Stimulated activated naive CD4-positive, alpha-beta T cell (primary cell): Measurements from ENCODE around the gene NR2C2.
A peak's percentile ranks its signal among the peaks of the same experiment; 100 is the strongest.

Source experiments
- DNase-seq, 6 experiments: peaks; one replicate each; lab custom pipeline; 2025; lab: John Stamatoyannopoulos, UW

NR2C2 gene

GRCh38 chr3:14921811-14922705 is 25.3 kb upstream of the NR2C2 start:
- DNase-seq: no peak

DNA sequence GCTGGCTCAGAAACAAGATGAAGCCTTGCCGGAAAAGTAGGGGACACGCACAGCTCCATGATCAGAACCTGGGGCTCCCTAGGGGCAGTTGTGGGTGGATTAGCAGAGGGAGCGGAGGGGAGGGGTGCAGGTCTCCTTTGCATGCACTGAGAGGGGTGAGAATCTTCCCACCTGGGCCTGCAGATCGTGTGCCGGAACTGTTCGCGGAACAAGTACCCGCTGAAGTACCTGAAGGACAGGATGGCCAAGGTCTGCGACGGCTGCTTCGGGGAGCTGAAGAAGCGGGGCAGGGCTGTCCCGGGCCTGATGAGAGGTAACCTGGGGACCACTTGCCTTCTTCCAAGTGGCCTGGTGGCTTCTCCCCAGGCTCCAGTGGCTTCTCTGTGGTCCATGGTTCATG is 24.5 kb upstream of the NR2C2 start:
- no peak for DNase-seq

GRCh38 chr3:14923476-14923875 is 23.9 kb upstream of the NR2C2 start:
- DNase-seq: no peak

- DNase-seq: peak in 2 of 6 experiments; percentile 43 to 48
Observed at GRCh38 chr3:14925729-14926591, 21.4 kb upstream of the NR2C2 start.

GRCh38 chr3:14926592-14926991 is 20.8 kb upstream of the NR2C2 start:
- DNase-seq: no peak

DNA sequence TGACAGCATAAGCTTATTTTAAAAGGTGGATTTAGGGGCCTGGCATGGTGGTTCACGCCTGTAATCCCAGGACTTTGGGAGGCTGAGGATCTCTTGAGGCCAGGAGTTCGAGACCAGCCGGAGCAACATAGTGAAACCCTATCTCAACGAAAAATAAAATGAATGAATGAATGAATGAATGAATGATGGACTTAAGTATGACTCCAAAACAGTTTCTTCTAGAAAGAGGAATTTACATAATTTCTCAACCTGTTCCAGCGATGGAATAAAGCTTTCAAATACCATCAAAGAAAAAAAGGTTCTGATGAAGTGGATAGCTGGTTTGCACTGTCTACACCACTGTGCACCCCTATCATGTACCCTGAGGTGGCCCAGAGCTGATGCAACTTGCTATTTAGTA is 20.1 kb upstream of the NR2C2 start:
- DNase-seq: no peak

DNA sequence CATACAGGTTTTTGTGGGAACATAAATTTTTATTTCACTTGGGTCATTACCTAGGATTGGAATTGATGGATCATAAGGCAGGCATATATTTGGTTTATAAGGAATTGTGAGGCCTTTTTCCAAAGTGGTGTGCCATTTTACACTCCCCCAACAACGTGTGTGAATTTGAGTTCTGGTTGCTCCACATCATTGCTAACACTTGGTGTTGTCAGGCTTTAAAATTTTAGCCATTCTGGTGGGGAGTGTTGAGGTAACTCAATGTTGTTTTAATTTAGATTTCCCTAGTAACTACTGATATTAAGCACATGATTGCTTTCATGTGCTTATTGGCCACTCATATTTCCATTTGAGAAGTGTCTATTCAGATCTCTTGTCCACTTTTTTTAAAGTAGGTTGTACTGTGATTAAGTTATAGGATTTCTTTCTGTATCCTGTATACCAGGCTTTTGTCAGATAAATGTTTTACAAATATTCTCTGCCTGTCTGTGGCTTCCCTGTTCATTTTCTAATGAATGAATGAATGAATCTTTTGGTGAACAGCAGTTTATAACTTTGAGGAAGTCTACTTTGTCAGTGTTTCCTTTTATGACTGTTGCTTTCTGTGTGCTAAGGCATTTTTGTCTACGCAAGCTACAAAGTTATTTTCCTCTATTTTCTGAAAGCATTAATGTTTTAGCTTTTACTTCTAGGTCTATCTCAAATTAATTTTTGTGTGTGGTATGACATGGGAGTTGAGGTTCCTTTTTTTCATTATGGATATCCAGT is 17.9 kb upstream of the NR2C2 start:
- DNase-seq: no peak

GRCh38 chr3:14933820-14934425 is 13.5 kb upstream of the NR2C2 start:
- no peak for DNase-seq

GRCh38 chr3:14935592-14936345 is 11.6 kb upstream of the NR2C2 start:
- no peak for DNase-seq

DNA sequence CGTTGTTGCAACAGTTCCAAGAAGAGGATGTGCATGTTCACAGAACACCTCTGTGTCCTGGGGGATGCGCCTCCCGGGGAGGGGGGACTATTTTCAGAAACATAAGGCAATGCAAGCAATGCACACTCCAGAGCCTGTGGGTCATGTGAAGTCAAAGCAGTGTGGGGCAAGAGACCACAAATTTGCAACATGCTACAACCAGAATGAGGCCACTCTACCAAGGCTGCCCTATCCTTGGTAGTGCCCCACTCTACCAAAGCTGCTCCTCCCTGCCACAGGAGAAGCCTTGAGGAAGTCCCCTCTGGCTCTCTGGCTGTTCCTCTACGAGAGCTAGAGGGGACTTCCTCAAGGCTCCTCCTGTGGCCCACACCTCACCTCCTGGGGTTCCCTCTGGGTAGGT is 8.4 kb upstream of the NR2C2 start:
- no peak for DNase-seq

DNA sequence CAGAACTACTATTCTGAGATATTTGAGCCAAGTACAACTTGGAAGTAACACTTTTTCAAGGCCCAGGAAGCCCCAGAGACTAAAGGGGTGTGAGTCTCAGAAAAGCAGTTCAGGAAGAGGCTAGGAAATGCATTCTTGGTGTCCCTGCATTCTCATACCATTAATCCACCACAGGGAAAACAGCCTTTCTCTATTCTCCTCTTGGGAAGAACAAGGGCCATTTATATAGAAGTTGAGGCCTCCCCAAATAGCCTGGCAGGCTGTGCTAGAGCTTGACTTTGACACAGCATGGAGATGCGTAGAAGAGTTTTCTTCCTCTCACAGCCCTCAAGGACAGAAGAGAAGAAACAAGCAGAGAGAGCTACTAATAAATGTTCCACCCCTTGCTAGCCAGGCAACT is 5.5 kb upstream of the NR2C2 start:
- no peak for DNase-seq

DNA sequence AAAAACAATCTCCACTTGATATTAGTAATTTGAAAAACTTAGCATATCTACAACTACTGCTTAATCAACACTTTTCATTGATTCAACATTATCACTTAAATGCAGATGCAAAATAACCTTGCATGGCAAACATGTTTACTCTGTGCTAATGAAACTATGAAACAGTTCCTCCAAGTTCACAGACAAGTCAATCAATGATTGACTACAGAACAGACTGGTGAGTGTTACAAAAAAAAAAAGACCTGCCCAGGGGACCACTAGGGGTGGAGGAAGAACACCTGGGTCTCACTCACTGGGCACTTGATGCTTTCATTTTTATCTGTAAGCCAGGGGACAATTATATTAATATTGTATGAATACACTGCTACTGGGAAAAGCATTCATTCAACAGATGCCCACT is 4.3 kb upstream of the NR2C2 start:
- no peak for DNase-seq

- DNase-seq: no peak
Observed at GRCh38 chr3:14946236-14946635, 1.1 kb upstream of the NR2C2 start.

DNA sequence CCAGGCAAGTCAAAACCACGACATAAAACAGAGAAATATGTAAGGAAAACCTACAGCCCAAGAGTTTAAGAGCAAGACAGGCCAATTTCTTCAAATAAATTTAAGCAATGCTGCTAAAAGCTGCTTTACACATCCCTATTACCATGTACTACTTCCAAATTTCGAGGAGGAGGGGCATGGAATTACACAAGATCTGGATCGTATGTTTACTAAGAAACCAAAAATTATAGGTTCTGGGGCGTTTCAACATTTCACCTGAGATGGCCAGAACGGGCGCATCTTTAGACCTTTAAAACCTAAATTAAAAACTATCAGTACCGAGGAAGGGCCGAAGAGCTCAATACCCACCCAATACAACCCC is 664 bp upstream of the NR2C2 start:
- DNase-seq: no peak

DNA sequence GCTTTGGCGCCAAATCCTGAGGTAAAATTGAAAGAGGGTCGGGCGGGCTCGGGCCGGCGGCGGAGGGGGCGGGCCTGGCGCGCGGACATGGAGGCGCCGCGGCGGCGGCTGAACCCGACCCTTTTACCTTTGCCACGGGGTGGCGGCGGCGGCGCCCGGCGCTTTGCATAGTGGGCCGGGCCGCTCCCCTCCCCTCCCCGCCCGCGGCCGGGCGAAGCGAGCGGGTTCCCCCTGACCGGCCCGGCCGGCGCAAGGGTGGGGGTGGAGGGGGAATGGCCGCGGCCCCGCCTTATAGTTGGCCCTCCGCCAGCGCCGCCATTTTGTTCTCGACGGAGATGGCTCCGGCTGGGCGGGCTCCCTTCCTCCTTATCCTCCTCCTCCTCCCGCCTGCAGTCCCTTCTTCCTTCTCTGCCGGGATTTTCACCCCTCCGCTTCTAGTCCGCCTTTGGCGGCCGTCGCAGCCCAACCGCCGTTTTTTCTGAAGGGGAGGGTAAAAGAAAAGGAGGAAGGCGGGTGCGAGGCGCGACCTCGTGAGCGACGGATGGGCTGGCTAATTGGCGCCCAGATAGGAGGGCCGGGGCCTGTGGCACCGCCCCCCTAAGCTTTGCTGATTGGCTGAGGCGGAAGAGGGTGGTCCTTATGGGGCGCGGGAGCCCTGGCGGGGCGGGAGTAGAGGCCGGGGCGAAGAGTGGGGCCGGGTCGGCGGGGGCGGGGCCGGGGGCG is 664 bp downstream of the NR2C2 start:
- DNase-seq: peak; percentile 93 to 99 (median 95)

- DNase-seq: no peak
Observed at GRCh38 chr3:14948609-14949038, 1.2 kb downstream of the NR2C2 start.

DNA sequence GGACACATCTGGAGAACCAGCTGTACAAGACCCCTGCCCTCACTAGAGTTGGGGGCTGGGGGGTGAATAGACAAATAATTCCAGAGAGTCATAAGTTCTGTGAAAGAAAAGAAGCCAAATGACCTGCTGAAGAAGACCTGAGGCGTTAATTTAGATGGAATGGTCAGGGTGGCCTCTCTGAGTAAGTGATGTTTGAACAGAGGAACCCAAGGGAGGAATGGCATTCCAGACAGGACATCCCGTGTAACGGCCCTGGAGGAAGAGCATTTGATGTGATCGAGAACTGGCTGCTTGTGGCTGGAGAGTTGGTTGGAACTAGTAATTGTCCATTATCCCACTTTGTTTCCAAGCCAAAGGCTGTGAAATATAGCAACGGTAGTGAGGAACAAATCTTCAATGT is 1.7 kb downstream of the NR2C2 start:
- DNase-seq: no peak

DNA sequence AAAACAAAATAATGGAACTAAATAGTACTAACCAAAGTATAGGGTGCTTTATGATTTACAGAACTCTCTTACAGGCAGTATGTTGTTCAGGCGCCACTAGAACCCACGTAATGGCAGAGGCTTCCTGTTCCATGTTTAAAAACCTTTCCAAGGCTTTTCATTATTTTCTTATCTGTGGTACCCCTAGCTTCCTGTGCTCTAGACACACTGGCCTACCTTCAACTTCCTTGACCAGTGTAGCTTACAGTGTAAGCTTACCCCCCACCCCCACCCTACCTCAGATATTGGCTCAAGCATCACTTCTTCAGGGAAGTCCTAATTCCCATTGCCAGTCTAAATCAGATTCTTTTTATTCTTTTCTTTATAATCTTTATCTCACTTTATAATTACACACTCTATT is 2.9 kb downstream of the NR2C2 start:
- DNase-seq: no peak

- DNase-seq: no peak
Observed at GRCh38 chr3:14957153-14957552, 9.8 kb downstream of the NR2C2 start.

DNA sequence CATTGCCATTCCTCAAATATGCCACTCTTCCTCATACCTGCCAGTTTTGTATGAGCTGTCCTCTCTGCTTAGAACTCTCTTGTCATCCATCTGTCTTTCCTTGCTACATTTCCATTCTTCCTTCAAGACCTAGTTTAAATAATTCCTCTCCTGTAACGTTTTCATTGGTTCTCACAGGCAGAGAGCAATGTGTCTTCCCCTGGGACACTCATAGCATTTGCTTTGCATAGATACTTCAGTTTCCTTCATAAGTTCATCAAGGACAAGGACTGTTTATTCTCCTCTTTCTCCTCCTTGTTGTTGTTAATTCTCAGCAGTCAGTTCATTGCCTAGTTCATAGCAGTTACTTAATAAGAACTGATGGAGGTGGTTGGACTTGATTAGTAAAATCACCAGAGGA is 10.5 kb downstream of the NR2C2 start:
- DNase-seq: no peak
